CD4-positive, alpha-beta T cell treated with Interleukin-21 for 1 hour (primary cell): Measurements from ENCODE around the gene SRSF8.
"Not testable (repeated sequence)": the region's sequence is repeated elsewhere in the genome, so short reads cannot be mapped to it uniquely, and the experiment has no call there.

Experiments
- DNase-seq: peaks from one replicate; pipeline ENCODE4 v3.0.0-alpha.2; 2020

The SRSF8 gene, protein sequence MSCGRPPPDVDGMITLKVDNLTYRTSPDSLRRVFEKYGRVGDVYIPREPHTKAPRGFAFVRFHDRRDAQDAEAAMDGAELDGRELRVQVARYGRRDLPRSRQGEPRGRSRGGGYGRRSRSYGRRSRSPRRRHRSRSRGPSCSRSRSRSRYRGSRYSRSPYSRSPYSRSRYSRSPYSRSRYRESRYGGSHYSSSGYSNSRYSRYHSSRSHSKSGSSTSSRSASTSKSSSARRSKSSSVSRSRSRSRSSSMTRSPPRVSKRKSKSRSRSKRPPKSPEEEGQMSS

GRCh38 chr11:95066716-95067038, at the start of gene SRSF8:
SRSF8 (plus strand) TSS chr11:95066919; CDS start chr11:95067227, 308 bp downstream.
- no peak for DNase-seq

- DNase-seq, result not testable (repeated sequence)
Observed at GRCh38 chr11:95021468-95021867, 45.3 kb upstream of the SRSF8 start.

DNA sequence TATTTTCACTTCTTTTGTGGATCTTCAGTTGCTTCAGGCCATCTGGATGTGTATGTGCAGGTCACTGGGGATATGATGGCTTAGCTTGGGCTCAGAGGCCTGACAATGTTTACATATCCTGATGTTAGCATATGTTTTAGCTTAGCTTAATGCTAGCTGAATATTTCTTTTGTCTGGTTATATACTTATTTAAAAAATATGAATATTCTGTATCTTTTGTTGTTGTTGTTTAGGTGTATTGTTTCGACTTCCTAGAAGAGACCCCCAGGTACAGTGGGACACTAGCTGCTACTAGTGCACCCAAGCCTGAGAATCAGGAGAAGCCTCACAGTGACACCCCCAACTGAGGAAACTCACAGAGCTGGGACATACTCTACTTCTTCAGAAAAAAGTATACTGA, 41.8 kb upstream of the SRSF8 start, which contains the start of gene KDM4E:
KDM4E (plus strand) TSS at position 301 of the 400 bp plus-strand sequence. CDS start 300 bp downstream, outside the sequence.
- DNase-seq, result no peak

- DNase-seq, result not testable (repeated sequence)
Observed at GRCh38 chr11:95025594-95025993, 41.1 kb upstream of the SRSF8 start.

- no peak for DNase-seq
Observed at GRCh38 chr11:95028357-95028756, 38.4 kb upstream of the SRSF8 start.

- no peak for DNase-seq
Observed at GRCh38 chr11:95033051-95033450, 33.7 kb upstream of the SRSF8 start.

GRCh38 chr11:95035316-95035715, 31.4 kb upstream of the SRSF8 start:
- DNase-seq, result no peak

- DNase-seq, result peak; percentile 20
Observed at GRCh38 chr11:95037356-95038035, 29.2 kb upstream of the SRSF8 start.

- no peak for DNase-seq
Observed at GRCh38 chr11:95042239-95042638, 24.5 kb upstream of the SRSF8 start.

DNA sequence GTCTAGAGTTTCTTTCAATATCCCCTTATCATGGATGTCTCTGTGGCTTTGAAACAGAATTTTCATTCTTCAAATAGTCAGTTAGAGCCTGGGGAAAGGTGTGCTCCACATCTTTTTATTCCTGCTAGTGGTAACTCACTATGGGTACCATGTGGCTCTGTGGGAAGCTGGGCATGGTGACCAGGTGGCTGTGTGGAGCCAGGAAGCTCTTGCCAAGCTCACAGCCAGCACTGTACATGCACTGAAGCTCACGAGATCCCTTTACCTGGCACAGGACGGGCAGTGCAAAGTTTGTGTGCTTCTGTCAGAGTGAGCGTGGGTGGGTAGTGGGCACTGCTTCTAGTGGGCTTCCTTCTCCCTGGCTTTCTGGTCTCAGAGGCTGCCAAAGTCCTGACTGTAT, 23.8 kb upstream of the SRSF8 start:
- DNase-seq, result no peak

- DNase-seq, result no peak
Observed at GRCh38 chr11:95044010-95044409, 22.7 kb upstream of the SRSF8 start.

DNA sequence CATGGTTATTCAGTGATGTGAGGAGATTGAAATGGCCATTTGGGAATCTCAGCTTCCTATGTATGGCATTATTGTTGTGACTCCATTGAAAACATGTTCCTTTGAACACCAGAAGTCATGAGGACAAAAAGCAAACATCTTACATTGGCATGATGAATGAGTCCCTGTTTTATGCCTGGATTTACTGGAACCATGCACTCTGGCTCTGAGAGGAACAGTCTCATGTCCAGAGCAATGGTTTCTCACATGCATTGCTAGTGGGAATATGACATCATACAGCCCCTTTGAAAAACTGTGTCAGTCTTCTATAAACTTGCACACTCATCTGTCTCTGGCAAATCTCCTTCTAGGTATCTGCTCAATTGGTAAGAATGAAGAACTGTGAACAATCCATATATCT, 20.9 kb upstream of the SRSF8 start:
- no peak for DNase-seq

DNA sequence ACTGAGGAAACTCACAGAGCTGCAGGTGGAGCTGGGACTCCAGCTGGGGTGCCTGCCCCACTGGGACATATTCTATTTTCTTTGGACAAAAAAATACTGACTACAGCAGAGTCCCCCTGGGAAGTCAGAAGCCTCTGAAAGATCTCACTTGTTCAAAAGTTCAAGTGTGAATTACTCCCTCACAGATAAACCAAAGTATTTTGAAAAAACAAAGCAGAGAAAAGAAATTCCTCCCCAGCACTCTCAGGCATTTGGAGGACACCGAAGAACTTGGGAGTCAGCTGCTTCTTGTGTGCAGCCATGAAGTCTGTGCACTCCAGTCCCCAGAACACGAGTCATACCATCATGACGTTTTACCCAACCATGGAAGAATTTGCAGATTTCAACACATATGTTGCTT, 17.6 kb upstream of the SRSF8 start, which contains the start of gene KDM4F:
KDM4F (plus strand) TSS at position 301 of the 400 bp plus-strand sequence.
- DNase-seq, result not testable (repeated sequence)

- no peak for DNase-seq
Observed at GRCh38 chr11:95050595-95051202, 16.0 kb upstream of the SRSF8 start.

GRCh38 chr11:95054356-95054755, 12.4 kb upstream of the SRSF8 start:
- no peak for DNase-seq

DNA sequence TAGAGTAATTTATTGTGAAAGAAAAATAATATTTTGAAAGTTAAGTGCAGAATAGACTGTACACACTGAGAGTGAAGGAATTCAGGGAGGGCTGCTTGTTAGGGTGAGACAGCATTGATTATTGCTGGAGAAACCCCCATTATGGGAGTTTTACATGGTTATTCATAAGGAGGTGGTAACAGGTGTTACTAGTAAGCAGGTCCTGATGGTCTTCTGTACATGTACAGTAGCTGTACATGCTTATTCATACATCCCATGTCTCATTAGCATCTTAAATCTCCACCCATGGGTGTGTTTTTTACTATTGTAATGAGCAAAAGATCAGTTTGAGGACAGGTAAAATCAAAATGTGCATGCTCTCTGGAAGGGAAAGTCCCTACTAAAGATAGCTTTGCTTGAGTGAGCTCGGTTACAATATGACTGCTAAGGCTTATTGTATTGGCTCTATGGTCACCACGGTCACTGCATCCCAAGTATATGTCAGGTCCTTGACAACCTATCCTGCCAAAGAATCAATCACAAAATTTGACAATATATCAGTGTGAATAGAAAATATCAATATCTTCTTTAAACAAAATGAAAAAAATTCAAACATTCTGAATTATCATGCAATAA, 11.3 kb upstream of the SRSF8 start:
- DNase-seq, result no peak

- no peak for DNase-seq
Observed at GRCh38 chr11:95057959-95058358, 8.8 kb upstream of the SRSF8 start.

GRCh38 chr11:95058621-95059020, 8.1 kb upstream of the SRSF8 start:
- DNase-seq, result no peak

DNA sequence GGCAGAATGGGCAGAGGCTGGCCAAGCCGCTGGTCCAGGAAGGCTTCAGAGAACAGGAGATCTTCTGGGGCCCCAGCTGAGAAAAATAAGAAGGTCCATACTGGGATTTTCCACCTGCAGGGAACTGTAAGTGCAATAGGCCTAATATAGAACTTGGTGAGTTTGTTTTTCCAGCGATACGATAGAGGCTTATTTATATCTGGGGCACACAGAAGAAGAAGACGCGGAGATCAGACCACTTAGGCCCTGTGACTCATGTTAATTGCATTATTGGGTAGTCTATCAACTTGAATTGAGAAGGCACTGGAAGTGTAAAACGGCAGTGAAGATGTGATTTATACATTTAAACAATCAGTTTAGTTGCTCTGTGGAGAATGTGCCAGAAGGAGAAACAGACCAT, 7.7 kb upstream of the SRSF8 start:
- no peak for DNase-seq

DNA sequence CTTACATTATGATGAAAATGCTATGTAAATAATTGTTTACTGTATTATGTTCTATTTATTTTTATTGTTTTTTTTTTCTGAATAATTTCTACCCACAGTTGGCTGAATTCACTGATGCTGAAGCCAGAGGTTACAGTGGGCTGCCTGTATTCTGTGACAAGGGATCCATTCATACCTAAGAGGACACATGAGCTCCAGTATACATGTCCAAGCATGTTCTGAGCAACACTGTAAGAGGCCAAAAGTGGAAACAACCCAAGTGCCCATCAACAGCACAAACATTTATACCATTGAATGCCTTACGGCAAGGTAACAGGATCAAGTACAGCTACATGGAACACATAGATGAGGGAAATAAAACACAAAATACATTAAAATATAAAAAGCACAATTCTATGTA, 1.4 kb upstream of the SRSF8 start:
- no peak for DNase-seq

- peak; percentile 76 for DNase-seq
Observed at GRCh38 chr11:95067039-95067840, 521 bp downstream of the SRSF8 start.

GRCh38 chr11:95067841-95068219, 1.1 kb downstream of the SRSF8 start:
- no peak for DNase-seq

GRCh38 chr11:95068549-95068948, 1.8 kb downstream of the SRSF8 start:
- peak; percentile 90 for DNase-seq
